GM23338 (cell line): ENCODE measurements around the gene BCL2. TPM values are rescaled to one million over a fixed set of nuclear protein-coding genes. Genes with fewer than 3 reads are reported as not detected.

Experiments
- ATAC-seq: fragments of 200-7000 bp; cut with Tn5 transposase; 3 replicates; pipeline ENCODE4 v1.9.1; 2020
- DNase-seq: peaks from one replicate; pipeline ENCODE4 v3.0.0-alpha.2; 2015; ENCODE audit warnings: low spot score
- H2AFZ ChIP-seq: fragments of 200-600 bp; sonication (generic); 2 replicates; pipeline ENCODE4 v1.8.0; 2016; ENCODE audit warnings: antibody characterized with exemption, mild to moderate bottlenecking, moderate library complexity
- H3F3A ChIP-seq: fragments of 200-600 bp; sonication (generic); replicated peaks from 2 replicates; pipeline ENCODE4 v1.8.0; 2017; ENCODE audit warnings: antibody characterized with exemption, mixed run types, low read depth
- H3K27ac ChIP-seq: fragments of 200-600 bp; sonication (generic); 2 replicates; pipeline ENCODE4 v1.6.1; 2016; ENCODE audit warnings: low read depth
- H3K27me3 ChIP-seq: fragments of 200-600 bp; sonication (generic); 2 replicates; pipeline ENCODE4 v1.8.0; 2016; ENCODE audit warnings: mild to moderate bottlenecking, mixed run types, moderate library complexity; ENCODE audit not compliant: insufficient read depth
- H3K36me3 ChIP-seq: fragments of 200-600 bp; sonication (generic); 2 replicates; pipeline ENCODE4 v1.8.0; 2016; ENCODE audit warnings: mild to moderate bottlenecking; ENCODE audit not compliant: insufficient read depth
- H3K4me1 ChIP-seq: fragments of 200-600 bp; sonication (generic); 2 replicates; pipeline ENCODE4 v1.8.0; 2016; ENCODE audit warnings: mild to moderate bottlenecking, moderate library complexity; ENCODE audit not compliant: insufficient read depth
- H3K4me2 ChIP-seq: fragments of 200-600 bp; sonication (generic); 2 replicates; pipeline ENCODE4 v1.7.1; 2017; ENCODE audit warnings: mixed run types
- H3K4me3 ChIP-seq: fragments of 200-600 bp; sonication (generic); 2 replicates; pipeline ENCODE4 v1.6.1; 2016; ENCODE audit warnings: mixed run types
- H3K79me2 ChIP-seq: fragments of 200-600 bp; sonication (generic); replicated peaks from 2 replicates; pipeline ENCODE4 v1.8.0; 2017; ENCODE audit warnings: mild to moderate bottlenecking; ENCODE audit not compliant: insufficient read depth
- H3K9me2 ChIP-seq: fragments of 200-600 bp; sonication (generic); 2 replicates; pipeline ENCODE4 v1.8.0; 2017; ENCODE audit not compliant: insufficient read depth
- H4K20me1 ChIP-seq: fragments of 200-600 bp; sonication (generic); replicated peaks from 2 replicates; pipeline ENCODE4 v1.8.0; 2017; ENCODE audit warnings: mild to moderate bottlenecking; ENCODE audit not compliant: insufficient read depth
- H3K27ac Mint-ChIP-seq: 2 replicates; pipeline ENCODE4 v1.8.0; 2020; ENCODE audit warnings: inconsistent platforms, mild to moderate bottlenecking, moderate library complexity, mixed read lengths
- H3K27me3 Mint-ChIP-seq: 3 replicates; pipeline ENCODE4 v1.8.0; 2022; ENCODE audit warnings: low read depth, mild to moderate bottlenecking, moderate library complexity, mixed read lengths, inconsistent platforms; ENCODE audit not compliant: insufficient read depth, poor library complexity
- H3K36me3 Mint-ChIP-seq: 3 replicates; pipeline ENCODE4 v1.8.0; 2021; ENCODE audit warnings: low read depth, mild to moderate bottlenecking, inconsistent platforms, moderate library complexity, mixed read lengths
- H3K4me1 Mint-ChIP-seq: 3 replicates; pipeline ENCODE4 v1.8.0; 2020; ENCODE audit warnings: mild to moderate bottlenecking, inconsistent platforms, mixed read lengths
- H3K4me3 Mint-ChIP-seq: 3 replicates; pipeline ENCODE4 v1.8.0; 2021; ENCODE audit warnings: moderate library complexity, mild to moderate bottlenecking, inconsistent platforms, mixed read lengths
- H3K9me3 Mint-ChIP-seq: 3 replicates; pipeline ENCODE4 v1.8.0; 2020; ENCODE audit warnings: moderate library complexity, mild to moderate bottlenecking, inconsistent platforms, mixed read lengths
- CREB1 ChIP-seq: fragments of 250-450 bp; sonication (Bioruptor Pico); IDR thresholded peaks from 2 replicates; pipeline ENCODE4 v1.5.0; 2020; ENCODE audit warnings: low read depth, mild to moderate bottlenecking, moderate library complexity
- EZH2 ChIP-seq: fragments of 200-600 bp; sonication (generic); IDR thresholded peaks from one replicate; pipeline ENCODE4 v1.8.0; 2017; ENCODE audit warnings: antibody characterized with exemption, mild to moderate bottlenecking, low read depth; ENCODE audit not compliant: unreplicated experiment
- EZH2phosphoT487 ChIP-seq: fragments of 200-600 bp; sonication (generic); IDR thresholded peaks from one replicate; pipeline ENCODE4 v1.8.1; 2018; ENCODE audit warnings: antibody characterized with exemption; ENCODE audit not compliant: unreplicated experiment
- JUNB ChIP-seq: IDR thresholded peaks from one replicate; pipeline ENCODE4 v1.6.1; 2016; ENCODE audit warnings: antibody characterized with exemption; ENCODE audit not compliant: unreplicated experiment
- NANOG ChIP-seq: IDR thresholded peaks from 2 replicates; pipeline ENCODE4 v1.6.1; 2016; ENCODE audit warnings: antibody characterized with exemption, borderline replicate concordance
- POLR2AphosphoS5 ChIP-seq: IDR thresholded peaks from 2 replicates; pipeline ENCODE4 v1.6.1; 2016; ENCODE audit warnings: antibody characterized with exemption, low read depth
- STAT1 ChIP-seq: IDR thresholded peaks from one replicate; pipeline ENCODE4 v1.6.1; 2016; ENCODE audit warnings: antibody characterized with exemption; ENCODE audit not compliant: unreplicated experiment
- ZNF114 ChIP-seq: fragments of 250-450 bp; sonication (Bioruptor Pico); IDR thresholded peaks from 2 replicates; pipeline ENCODE4 v1.5.0; 2020; ENCODE audit warnings: mild to moderate bottlenecking, moderate library complexity
- ZNF331 ChIP-seq: fragments of 250-450 bp; sonication (Bioruptor Pico); IDR thresholded peaks from 2 replicates; pipeline ENCODE4 v1.5.0; 2020; ENCODE audit warnings: low read depth, mild to moderate bottlenecking, moderate library complexity
- polyA plus RNA-seq: library from polyadenylated mRNA; unstranded; fragments of >200 nt; fragmentation: Nextera tagmentation; extraction: Ambion mirVana; gene quantifications from 2 replicates; pipeline ENCODE4 v1.2.1, GENCODE V29; 2016
- total RNA-seq: library from RNA; depleted of rRNA; stranded (reverse); fragments of >200 nt; shearing (Covaris generic); gene quantifications from 2 replicates; pipeline ENCODE4 v1.2.3, GENCODE V29; 2014
- TF ChIP-seq, protein P1 (sequence below): IDR thresholded peaks from one replicate; pipeline ENCODE4 v1.6.1; 2018; ENCODE audit warnings: antibody characterized with exemption; ENCODE audit not compliant: unreplicated experiment
- TF ChIP-seq, protein P2 (sequence below), 2 experiments: fragments of 200-600 bp in 1 of 2; sonication (generic) in 1 of 2; conservative IDR thresholded peaks; 2 replicates each; pipeline versions ENCODE4 v1.5.1 to v1.6.1; 2016 to 2017; ENCODE audit warnings: antibody characterized with exemption in 2 of 2, low read depth in 2 of 2, mild to moderate bottlenecking in 2 of 2, moderate library complexity in 1 of 2
- TF ChIP-seq, protein P3 (sequence below): fragments of 250-450 bp; sonication (Bioruptor Pico); IDR thresholded peaks from 2 replicates; pipeline ENCODE4 v1.5.0; 2020; ENCODE audit warnings: mild to moderate bottlenecking, moderate library complexity
- TF ChIP-seq, protein P4 (sequence below): IDR thresholded peaks from 2 replicates; pipeline ENCODE4 v1.6.1; 2016; ENCODE audit warnings: antibody characterized with exemption

Gene BCL2
- total and polyA plus RNA-seq, 2 experiments from 2014 or later, result 1.2 to 4.0 TPM

DNA sequence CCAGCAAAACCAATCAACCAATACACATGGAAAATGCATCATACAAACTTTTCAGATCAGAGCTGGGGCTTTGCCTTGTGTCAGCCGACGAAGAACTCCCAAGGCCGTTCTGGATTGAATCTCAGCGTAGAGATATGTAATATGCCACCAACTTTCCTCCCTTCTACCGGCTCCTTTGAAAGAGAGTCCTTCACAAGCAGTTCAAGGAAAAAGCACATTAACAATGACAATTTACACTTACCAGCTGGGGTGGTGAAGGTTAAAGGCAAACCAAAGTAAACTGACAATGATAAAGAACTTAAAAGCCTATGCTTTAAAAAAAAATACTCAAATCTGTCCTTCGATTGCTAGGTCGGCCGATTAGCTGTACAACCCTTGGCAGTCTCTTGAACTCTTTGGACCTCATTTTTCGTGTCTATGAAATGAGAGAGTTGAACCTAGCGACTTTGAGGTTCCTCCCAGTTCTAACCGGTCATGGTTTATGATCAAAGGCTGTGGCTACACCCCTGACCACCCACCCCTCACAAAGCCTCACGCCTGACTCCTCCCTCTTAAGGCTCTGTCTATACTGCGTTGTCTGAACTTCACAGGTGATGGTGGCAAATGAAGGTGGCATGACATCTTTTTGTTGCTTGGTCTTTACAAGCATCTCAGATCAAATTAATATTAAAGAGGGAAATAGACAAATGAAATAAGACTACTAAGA, 46.2 kb downstream of the BCL2 start:
- Histone ChIP-seq H2AFZ (no peak overlapping the region), H4K20me1 (no peaks in the 10 kb centered on the region), H3K9me2 (no peaks in the 10 kb centered on the region; the same call in 1 of the 2 replicates), H3K27me3 (no peaks in the 10 kb centered on the region), H3K4me2 (no peak overlapping the region), H3K27ac (no peak overlapping the region), H3K79me2 (no peaks in the 10 kb centered on the region), H3K4me3 (no peak overlapping the region), H3K36me3 (no peaks in the 10 kb centered on the region), H3K4me1 (no peaks in the 10 kb centered on the region), H3F3A (no peaks in the 10 kb centered on the region)
- Mint-ChIP-seq H3K27me3 (peaks cover 4% of the 10 kb centered on the region), H3K27ac (no peak overlapping the region), H3K9me3 (no peaks in the 10 kb centered on the region), H3K36me3 (no peaks in the 10 kb centered on the region), H3K4me3 (no peak overlapping the region), H3K4me1 (no peaks in the 10 kb centered on the region)
- no peak for DNase-seq
- no peak for TF ChIP-seq EZH2phosphoT487
- no peak for TF ChIP-seq POLR2AphosphoS5
- no peak for TF ChIP-seq STAT1
- no peak for TF ChIP-seq ZNF331 (CRISPR knock-in tag)
- no peak for TF ChIP-seq CREB1 (CRISPR knock-in tag)
- TF ChIP-seq NANOG, result no peak
- TF ChIP-seq, protein P1, sequence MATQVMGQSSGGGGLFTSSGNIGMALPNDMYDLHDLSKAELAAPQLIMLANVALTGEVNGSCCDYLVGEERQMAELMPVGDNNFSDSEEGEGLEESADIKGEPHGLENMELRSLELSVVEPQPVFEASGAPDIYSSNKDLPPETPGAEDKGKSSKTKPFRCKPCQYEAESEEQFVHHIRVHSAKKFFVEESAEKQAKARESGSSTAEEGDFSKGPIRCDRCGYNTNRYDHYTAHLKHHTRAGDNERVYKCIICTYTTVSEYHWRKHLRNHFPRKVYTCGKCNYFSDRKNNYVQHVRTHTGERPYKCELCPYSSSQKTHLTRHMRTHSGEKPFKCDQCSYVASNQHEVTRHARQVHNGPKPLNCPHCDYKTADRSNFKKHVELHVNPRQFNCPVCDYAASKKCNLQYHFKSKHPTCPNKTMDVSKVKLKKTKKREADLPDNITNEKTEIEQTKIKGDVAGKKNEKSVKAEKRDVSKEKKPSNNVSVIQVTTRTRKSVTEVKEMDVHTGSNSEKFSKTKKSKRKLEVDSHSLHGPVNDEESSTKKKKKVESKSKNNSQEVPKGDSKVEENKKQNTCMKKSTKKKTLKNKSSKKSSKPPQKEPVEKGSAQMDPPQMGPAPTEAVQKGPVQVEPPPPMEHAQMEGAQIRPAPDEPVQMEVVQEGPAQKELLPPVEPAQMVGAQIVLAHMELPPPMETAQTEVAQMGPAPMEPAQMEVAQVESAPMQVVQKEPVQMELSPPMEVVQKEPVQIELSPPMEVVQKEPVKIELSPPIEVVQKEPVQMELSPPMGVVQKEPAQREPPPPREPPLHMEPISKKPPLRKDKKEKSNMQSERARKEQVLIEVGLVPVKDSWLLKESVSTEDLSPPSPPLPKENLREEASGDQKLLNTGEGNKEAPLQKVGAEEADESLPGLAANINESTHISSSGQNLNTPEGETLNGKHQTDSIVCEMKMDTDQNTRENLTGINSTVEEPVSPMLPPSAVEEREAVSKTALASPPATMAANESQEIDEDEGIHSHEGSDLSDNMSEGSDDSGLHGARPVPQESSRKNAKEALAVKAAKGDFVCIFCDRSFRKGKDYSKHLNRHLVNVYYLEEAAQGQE, result no peak
- TF ChIP-seq, protein P2, sequence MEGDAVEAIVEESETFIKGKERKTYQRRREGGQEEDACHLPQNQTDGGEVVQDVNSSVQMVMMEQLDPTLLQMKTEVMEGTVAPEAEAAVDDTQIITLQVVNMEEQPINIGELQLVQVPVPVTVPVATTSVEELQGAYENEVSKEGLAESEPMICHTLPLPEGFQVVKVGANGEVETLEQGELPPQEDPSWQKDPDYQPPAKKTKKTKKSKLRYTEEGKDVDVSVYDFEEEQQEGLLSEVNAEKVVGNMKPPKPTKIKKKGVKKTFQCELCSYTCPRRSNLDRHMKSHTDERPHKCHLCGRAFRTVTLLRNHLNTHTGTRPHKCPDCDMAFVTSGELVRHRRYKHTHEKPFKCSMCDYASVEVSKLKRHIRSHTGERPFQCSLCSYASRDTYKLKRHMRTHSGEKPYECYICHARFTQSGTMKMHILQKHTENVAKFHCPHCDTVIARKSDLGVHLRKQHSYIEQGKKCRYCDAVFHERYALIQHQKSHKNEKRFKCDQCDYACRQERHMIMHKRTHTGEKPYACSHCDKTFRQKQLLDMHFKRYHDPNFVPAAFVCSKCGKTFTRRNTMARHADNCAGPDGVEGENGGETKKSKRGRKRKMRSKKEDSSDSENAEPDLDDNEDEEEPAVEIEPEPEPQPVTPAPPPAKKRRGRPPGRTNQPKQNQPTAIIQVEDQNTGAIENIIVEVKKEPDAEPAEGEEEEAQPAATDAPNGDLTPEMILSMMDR (conservative IDR thresholded peaks at IDR 0.05; ENCODE audit: low read depth in 2 of 2), result no peak
- TF ChIP-seq JUNB, result no peak
- TF ChIP-seq, protein P3, sequence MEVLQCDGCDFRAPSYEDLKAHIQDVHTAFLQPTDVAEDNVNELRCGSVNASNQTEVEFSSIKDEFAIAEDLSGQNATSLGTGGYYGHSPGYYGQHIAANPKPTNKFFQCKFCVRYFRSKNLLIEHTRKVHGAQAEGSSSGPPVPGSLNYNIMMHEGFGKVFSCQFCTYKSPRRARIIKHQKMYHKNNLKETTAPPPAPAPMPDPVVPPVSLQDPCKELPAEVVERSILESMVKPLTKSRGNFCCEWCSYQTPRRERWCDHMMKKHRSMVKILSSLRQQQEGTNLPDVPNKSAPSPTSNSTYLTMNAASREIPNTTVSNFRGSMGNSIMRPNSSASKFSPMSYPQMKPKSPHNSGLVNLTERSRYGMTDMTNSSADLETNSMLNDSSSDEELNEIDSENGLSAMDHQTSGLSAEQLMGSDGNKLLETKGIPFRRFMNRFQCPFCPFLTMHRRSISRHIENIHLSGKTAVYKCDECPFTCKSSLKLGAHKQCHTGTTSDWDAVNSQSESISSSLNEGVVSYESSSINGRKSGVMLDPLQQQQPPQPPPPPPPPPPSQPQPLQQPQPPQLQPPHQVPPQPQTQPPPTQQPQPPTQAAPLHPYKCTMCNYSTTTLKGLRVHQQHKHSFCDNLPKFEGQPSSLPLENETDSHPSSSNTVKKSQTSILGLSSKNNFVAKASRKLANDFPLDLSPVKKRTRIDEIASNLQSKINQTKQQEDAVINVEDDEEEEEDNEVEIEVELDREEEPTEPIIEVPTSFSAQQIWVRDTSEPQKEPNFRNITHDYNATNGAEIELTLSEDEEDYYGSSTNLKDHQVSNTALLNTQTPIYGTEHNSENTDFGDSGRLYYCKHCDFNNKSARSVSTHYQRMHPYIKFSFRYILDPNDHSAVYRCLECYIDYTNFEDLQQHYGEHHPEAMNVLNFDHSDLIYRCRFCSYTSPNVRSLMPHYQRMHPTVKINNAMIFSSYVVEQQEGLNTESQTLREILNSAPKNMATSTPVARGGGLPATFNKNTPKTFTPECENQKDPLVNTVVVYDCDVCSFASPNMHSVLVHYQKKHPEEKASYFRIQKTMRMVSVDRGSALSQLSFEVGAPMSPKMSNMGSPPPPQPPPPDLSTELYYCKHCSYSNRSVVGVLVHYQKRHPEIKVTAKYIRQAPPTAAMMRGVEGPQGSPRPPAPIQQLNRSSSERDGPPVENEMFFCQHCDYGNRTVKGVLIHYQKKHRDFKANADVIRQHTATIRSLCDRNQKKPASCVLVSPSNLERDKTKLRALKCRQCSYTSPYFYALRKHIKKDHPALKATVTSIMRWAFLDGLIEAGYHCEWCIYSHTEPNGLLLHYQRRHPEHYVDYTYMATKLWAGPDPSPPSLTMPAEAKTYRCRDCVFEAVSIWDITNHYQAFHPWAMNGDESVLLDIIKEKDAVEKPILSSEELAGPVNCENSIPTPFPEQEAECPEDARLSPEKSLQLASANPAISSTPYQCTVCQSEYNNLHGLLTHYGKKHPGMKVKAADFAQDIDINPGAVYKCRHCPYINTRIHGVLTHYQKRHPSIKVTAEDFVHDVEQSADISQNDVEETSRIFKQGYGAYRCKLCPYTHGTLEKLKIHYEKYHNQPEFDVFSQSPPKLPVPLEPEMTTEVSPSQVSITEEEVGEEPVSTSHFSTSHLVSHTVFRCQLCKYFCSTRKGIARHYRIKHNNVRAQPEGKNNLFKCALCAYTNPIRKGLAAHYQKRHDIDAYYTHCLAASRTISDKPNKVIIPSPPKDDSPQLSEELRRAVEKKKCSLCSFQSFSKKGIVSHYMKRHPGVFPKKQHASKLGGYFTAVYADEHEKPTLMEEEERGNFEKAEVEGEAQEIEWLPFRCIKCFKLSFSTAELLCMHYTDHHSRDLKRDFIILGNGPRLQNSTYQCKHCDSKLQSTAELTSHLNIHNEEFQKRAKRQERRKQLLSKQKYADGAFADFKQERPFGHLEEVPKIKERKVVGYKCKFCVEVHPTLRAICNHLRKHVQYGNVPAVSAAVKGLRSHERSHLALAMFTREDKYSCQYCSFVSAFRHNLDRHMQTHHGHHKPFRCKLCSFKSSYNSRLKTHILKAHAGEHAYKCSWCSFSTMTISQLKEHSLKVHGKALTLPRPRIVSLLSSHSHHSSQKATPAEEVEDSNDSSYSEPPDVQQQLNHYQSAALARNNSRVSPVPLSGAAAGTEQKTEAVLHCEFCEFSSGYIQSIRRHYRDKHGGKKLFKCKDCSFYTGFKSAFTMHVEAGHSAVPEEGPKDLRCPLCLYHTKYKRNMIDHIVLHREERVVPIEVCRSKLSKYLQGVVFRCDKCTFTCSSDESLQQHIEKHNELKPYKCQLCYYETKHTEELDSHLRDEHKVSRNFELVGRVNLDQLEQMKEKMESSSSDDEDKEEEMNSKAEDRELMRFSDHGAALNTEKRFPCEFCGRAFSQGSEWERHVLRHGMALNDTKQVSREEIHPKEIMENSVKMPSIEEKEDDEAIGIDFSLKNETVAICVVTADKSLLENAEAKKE (CRISPR knock-in tag), result no peak
- TF ChIP-seq ZNF114 (CRISPR knock-in tag), result no peak
- TF ChIP-seq, protein P4, sequence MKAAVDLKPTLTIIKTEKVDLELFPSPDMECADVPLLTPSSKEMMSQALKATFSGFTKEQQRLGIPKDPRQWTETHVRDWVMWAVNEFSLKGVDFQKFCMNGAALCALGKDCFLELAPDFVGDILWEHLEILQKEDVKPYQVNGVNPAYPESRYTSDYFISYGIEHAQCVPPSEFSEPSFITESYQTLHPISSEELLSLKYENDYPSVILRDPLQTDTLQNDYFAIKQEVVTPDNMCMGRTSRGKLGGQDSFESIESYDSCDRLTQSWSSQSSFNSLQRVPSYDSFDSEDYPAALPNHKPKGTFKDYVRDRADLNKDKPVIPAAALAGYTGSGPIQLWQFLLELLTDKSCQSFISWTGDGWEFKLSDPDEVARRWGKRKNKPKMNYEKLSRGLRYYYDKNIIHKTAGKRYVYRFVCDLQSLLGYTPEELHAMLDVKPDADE, result no peak
- no peak for TF ChIP-seq EZH2
- no peak for ATAC-seq
